Cortex of kidney (tissue), 1 donor: ENCODE data around the gene SFXN1.
"Not testable (repeated sequence)": the region's sequence is repeated elsewhere in the genome, so short reads cannot be mapped to it uniquely, and the experiment has no call there.

Source experiments
- DNase-seq: peaks from one replicate; lab custom pipeline; 2025; lab: John Stamatoyannopoulos, UW

SFXN1 gene

GRCh38 chr5:175478384-175479124, at the start of gene SFXN1:
Gene SFXN1 (plus strand): TSS chr5:175478560. CDS start chr5:175492104, 13,544 bp downstream.
- no peak for DNase-seq

- DNase-seq: no peak
These were observed 43.6 kb upstream of the SFXN1 start for GRCh38 chr5:175434800-175435199.

GRCh38 chr5:175436359-175436758, 42.0 kb upstream of the SFXN1 start:
- no peak for DNase-seq

GRCh38 chr5:175438234-175438857, 40.0 kb upstream of the SFXN1 start:
- DNase-seq: no peak

- no peak for DNase-seq
These were observed 34.8 kb upstream of the SFXN1 start for GRCh38 chr5:175443514-175444059.

- DNase-seq: no peak
These were observed 34.1 kb upstream of the SFXN1 start, which contains the start of gene DRD1 for GRCh38 chr5:175444060-175444904. Gene DRD1 (minus strand): TSS chr5:175444182. CDS start chr5:175443099, 1,083 bp downstream.

GRCh38 chr5:175444905-175445456, 33.4 kb upstream of the SFXN1 start:
- DNase-seq: no peak

- DNase-seq: not testable (repeated sequence)
These were observed 32.0 kb upstream of the SFXN1 start for GRCh38 chr5:175446378-175446777.

- no peak for DNase-seq
These were observed 30.8 kb upstream of the SFXN1 start for GRCh38 chr5:175447571-175447970.

GRCh38 chr5:175448276-175448675, 30.1 kb upstream of the SFXN1 start:
- no peak for DNase-seq

GRCh38 chr5:175452166-175452565, 26.2 kb upstream of the SFXN1 start:
- DNase-seq: no peak

GRCh38 chr5:175454338-175454737, 24.0 kb upstream of the SFXN1 start:
- DNase-seq: not testable (repeated sequence)

- DNase-seq: no peak
These were observed 22.1 kb upstream of the SFXN1 start for GRCh38 chr5:175456105-175456742.

GRCh38 chr5:175457466-175457865, 20.9 kb upstream of the SFXN1 start:
- no peak for DNase-seq

GRCh38 chr5:175460126-175460525, 18.2 kb upstream of the SFXN1 start:
- no peak for DNase-seq

- DNase-seq: no peak
These were observed 17.8 kb upstream of the SFXN1 start for GRCh38 chr5:175460552-175460951.

- DNase-seq: no peak
These were observed 17.0 kb upstream of the SFXN1 start for GRCh38 chr5:175461370-175461769.

- no peak for DNase-seq
These were observed 14.7 kb upstream of the SFXN1 start for GRCh38 chr5:175463641-175464040.

- DNase-seq: no peak
These were observed 14.1 kb upstream of the SFXN1 start for GRCh38 chr5:175464074-175464941.

GRCh38 chr5:175464942-175465233, 13.5 kb upstream of the SFXN1 start:
- DNase-seq: no peak

- DNase-seq: no peak
These were observed 13.1 kb upstream of the SFXN1 start for GRCh38 chr5:175465282-175465681.
